SKM-1 (cell line): Measurements from ENCODE around the gene FLRT2.

ENCODE experiments used
- DNase-seq: peaks from one replicate; lab custom pipeline; 2025; ENCODE audit not compliant: unreplicated experiment; lab: John Stamatoyannopoulos, UW

FLRT2 gene

GRCh38 chr14:85556267-85556666, 26.3 kb downstream of the FLRT2 start:
- DNase-seq, result no peak

GRCh38 chr14:85558505-85558904, 28.6 kb downstream of the FLRT2 start:
- no peak for DNase-seq

GRCh38 chr14:85562630-85563029, 32.7 kb downstream of the FLRT2 start:
- DNase-seq, result no peak

- no peak for DNase-seq
These were observed 35.0 kb downstream of the FLRT2 start for GRCh38 chr14:85564841-85565527.

GRCh38 chr14:85565862-85566296, 35.9 kb downstream of the FLRT2 start:
- no peak for DNase-seq

- DNase-seq, result no peak
These were observed 36.7 kb downstream of the FLRT2 start for GRCh38 chr14:85566603-85567002.

- DNase-seq, result no peak
These were observed 42.1 kb downstream of the FLRT2 start for GRCh38 chr14:85572011-85572410.

- no peak for DNase-seq
These were observed 42.9 kb downstream of the FLRT2 start for GRCh38 chr14:85572845-85573244.

GRCh38 chr14:85573406-85573805, 43.5 kb downstream of the FLRT2 start:
- no peak for DNase-seq

GRCh38 chr14:85574853-85575616, 45.1 kb downstream of the FLRT2 start:
- no peak for DNase-seq

GRCh38 chr14:85575617-85575898, 45.6 kb downstream of the FLRT2 start:
- no peak for DNase-seq

GRCh38 chr14:85576218-85576617, 46.3 kb downstream of the FLRT2 start:
- no peak for DNase-seq

GRCh38 chr14:85576848-85577542, 47.1 kb downstream of the FLRT2 start:
- no peak for DNase-seq

GRCh38 chr14:85577543-85578114, 47.7 kb downstream of the FLRT2 start:
- DNase-seq, result no peak

GRCh38 chr14:85578357-85578756, 48.4 kb downstream of the FLRT2 start:
- no peak for DNase-seq

- DNase-seq, result no peak
These were observed 49.0 kb downstream of the FLRT2 start for GRCh38 chr14:85578930-85579329.

GRCh38 chr14:85579942-85580341, 50.0 kb downstream of the FLRT2 start:
- DNase-seq, result no peak

GRCh38 chr14:85580536-85581140, 50.7 kb downstream of the FLRT2 start:
- DNase-seq, result no peak

GRCh38 chr14:85581691-85582090, 51.7 kb downstream of the FLRT2 start:
- no peak for DNase-seq

- DNase-seq, result no peak
These were observed 53.4 kb downstream of the FLRT2 start for GRCh38 chr14:85583380-85583779.

- no peak for DNase-seq
These were observed 54.5 kb downstream of the FLRT2 start for GRCh38 chr14:85584481-85584880.
